Measurements from ENCODE around the gene TRABD2B. TPM values are rescaled to one million over a fixed set of nuclear protein-coding genes. Genes with fewer than 3 reads are reported as not detected.

TRABD2B gene
- polyA plus RNA-seq, 1 experiment = not detected

- no peak overlapping the region for H3K4me3 ChIP-seq (ENCODE audit: low read depth, low read length)
- no peaks in the 10 kb centered on the region; the same call in 1 of the 2 replicates for H3K9me3 ChIP-seq (ENCODE audit: control insufficient read depth, insufficient read depth, low read length)
- ChIA-PET CTCF (interaction anchor here (1.8 to 6.9 kb wide), 3 partner anchors 12 to 282 kb away, joined by 6 to 71 read pairs (median 40); partner anchors contain the start of gene FOXD2), POLR2A (no interaction called here)
- peaks cover 44% of the 10 kb centered on the region for H3K27me3 ChIP-seq (ENCODE audit: control insufficient read depth, insufficient read depth, low read length)
- no peak for DNase-seq (ENCODE audit: low read depth, low spot score)
- H3K27ac ChIP-seq (ENCODE audit: low read depth, low read length) = no peak overlapping the region
- TF ChIP-seq, protein P1, sequence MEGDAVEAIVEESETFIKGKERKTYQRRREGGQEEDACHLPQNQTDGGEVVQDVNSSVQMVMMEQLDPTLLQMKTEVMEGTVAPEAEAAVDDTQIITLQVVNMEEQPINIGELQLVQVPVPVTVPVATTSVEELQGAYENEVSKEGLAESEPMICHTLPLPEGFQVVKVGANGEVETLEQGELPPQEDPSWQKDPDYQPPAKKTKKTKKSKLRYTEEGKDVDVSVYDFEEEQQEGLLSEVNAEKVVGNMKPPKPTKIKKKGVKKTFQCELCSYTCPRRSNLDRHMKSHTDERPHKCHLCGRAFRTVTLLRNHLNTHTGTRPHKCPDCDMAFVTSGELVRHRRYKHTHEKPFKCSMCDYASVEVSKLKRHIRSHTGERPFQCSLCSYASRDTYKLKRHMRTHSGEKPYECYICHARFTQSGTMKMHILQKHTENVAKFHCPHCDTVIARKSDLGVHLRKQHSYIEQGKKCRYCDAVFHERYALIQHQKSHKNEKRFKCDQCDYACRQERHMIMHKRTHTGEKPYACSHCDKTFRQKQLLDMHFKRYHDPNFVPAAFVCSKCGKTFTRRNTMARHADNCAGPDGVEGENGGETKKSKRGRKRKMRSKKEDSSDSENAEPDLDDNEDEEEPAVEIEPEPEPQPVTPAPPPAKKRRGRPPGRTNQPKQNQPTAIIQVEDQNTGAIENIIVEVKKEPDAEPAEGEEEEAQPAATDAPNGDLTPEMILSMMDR (IDR thresholded peaks at IDR 0.05; ENCODE audit: low read depth, low read length) = no peak
Observed at GRCh38 chr1:47713975-47714767, 283.0 kb downstream of the TRABD2B start.

DNA sequence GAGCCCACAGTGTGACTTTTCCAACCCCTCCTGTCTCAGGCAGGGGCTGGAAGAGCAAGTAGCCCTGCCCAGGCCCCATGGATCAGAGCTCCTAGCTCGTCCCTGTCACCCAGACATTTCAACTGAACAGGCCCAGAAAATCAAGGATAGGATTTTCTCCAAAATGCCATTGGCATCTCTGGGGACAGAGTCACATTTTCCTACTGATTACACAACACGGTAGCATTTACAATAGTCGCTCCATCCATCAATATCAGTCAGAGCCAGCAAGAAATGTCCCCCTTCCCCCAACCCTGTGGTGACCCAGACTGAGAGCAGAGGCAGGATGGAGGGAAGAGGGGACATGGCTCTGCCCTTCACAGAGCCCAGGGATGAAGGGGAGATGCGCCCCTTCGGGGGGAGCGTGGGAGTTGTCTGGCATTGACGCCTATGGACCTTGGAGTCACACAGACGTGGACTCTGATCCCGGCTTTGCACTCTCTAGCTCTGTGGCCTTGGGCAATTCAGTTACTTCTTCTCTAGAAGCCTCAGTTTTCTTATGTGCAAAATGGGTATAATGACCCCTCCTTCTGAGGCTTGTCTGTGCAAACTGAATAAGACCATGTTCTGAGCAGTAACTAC, 283.7 kb downstream of the TRABD2B start:
- ChIA-PET CTCF (interaction anchor here (1.6 to 11.9 kb wide), 5 partner anchors 13 to 281 kb away, joined by 3 to 255 read pairs (median 40); partner anchors contain the start of gene FOXD2), POLR2A (no interaction called here)
- no peak for DNase-seq (ENCODE audit: low read depth, low spot score)
- H3K4me3 ChIP-seq (ENCODE audit: low read depth, low read length) = no peak overlapping the region
- no peaks in the 10 kb centered on the region; the same call in 1 of the 2 replicates for H3K9me3 ChIP-seq (ENCODE audit: control insufficient read depth, insufficient read depth, low read length)
- H3K27ac ChIP-seq (ENCODE audit: low read depth, low read length) = no peak overlapping the region
- peaks cover 51% of the 10 kb centered on the region for H3K27me3 ChIP-seq (ENCODE audit: control insufficient read depth, insufficient read depth, low read length)
- TF ChIP-seq, protein P1 (IDR thresholded peaks at IDR 0.05; ENCODE audit: low read depth, low read length) = no peak

DNA sequence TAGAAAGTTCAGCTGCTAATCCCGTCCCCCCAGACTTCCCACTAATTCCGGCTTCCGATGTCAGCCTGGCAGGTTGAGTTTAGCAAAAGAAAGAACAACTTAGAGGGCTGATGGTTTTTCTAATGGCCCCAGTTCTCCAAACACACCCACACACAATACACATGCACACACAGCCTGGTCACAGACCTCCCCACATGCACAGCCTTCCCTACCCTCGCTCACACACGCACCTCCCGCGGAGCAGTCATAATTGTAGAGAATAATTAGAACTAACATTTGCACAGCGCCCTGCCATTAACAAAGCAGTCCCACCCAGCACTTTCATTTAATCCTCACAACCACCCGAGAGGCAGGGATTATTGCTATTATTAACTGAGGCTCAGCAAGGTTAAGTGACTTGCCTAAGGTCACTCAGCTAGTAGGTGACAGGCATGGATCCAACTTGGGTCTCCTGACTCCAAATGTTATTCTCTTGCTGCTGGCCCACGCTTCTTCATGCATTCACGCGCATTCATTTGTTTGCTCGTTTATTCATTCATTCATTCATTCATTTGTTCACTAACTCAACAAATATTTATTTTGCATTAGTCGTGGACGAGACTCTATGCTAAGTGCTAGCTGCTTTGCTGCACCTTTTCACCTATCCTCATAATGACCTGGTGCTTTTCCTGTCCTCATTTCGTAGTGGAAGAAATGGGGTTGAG, 284.4 kb downstream of the TRABD2B start:
- POLR2A ChIA-PET = no interaction called here
- no peaks in the 10 kb centered on the region; the same call in 1 of the 2 replicates for H3K9me3 ChIP-seq (ENCODE audit: control insufficient read depth, insufficient read depth, low read length)
- H3K27ac ChIP-seq (ENCODE audit: low read depth, low read length) = no peak overlapping the region
- DNase-seq (ENCODE audit: low read depth, low spot score) = no peak
- TF ChIP-seq, protein P1 (IDR thresholded peaks at IDR 0.05; ENCODE audit: low read depth, low read length) = no peak
- H3K27me3 ChIP-seq (ENCODE audit: control insufficient read depth, insufficient read depth, low read length) = peaks cover 58% of the 10 kb centered on the region
- H3K4me3 ChIP-seq (ENCODE audit: low read depth, low read length) = no peak overlapping the region
- CTCF ChIA-PET = interaction anchor here (1.6 to 11.9 kb wide), 3 partner anchors 14 to 278 kb away, joined by 3 to 255 read pairs (median 71); partner anchors contain the start of gene FOXD2

- Histone ChIP-seq H3K9me3 (ENCODE audit: control insufficient read depth, insufficient read depth, low read length) (no peaks in the 10 kb centered on the region; the same call in 1 of the 2 replicates), H3K27me3 (ENCODE audit: control insufficient read depth, insufficient read depth, low read length) (peaks cover 60% of the 10 kb centered on the region), H3K27ac (ENCODE audit: low read depth, low read length) (no peak overlapping the region), H3K4me3 (ENCODE audit: low read depth, low read length) (no peak overlapping the region)
- TF ChIP-seq, protein P1 (IDR thresholded peaks at IDR 0.05; ENCODE audit: low read depth, low read length) = no peak
- DNase-seq (ENCODE audit: low read depth, low spot score) = no peak
- ChIA-PET POLR2A (no interaction called here), CTCF (interaction anchor here (0.9 to 11.9 kb wide), 9 partner anchors 8 to 533 kb away, joined by 3 to 255 read pairs (median 19); partner anchors contain the start of gene FOXD2)
Observed at GRCh38 chr1:47711848-47712492, 285.2 kb downstream of the TRABD2B start.

Measured in AG04450 (cell line).